Measurements from ENCODE around the gene PPTC7.
"Not testable (repeated sequence)": the region's sequence is repeated elsewhere in the genome, so short reads cannot be mapped to it uniquely, and the experiment has no call there.

Gene PPTC7

GRCh38 chr12:110590806-110591326 is 7.7 kb upstream of the PPTC7 start:
- CTCF ChIA-PET, result no interaction called here

GRCh38 chr12:110590059-110590458 is 6.9 kb upstream of the PPTC7 start:
- no peak for TF ChIP-seq CTBP1 (IDR thresholded peaks at IDR 0.05; ENCODE audit: borderline replicate concordance)
- no peak for TF ChIP-seq LEF1 (IDR thresholded peaks at IDR 0.05; ENCODE audit: borderline replicate concordance)
- no peak for TF ChIP-seq L3MBTL2 (conservative IDR thresholded peaks at IDR 0.05)
- no peak for TF ChIP-seq ELF4 (IDR thresholded peaks at IDR 0.05)
- TF ChIP-seq SUZ12 (IDR thresholded peaks at IDR 0.05), result no peak
- TF ChIP-seq FOXM1 (IDR thresholded peaks at IDR 0.05; ENCODE audit: borderline replicate concordance), result no peak
- TF ChIP-seq BHLHE40 (IDR thresholded peaks at IDR 0.05; ENCODE audit: borderline replicate concordance), result no peak
- TF ChIP-seq TARDBP (IDR thresholded peaks at IDR 0.05), result no peak

More at GRCh38 chr12:110590806-110591326, 7.7 kb upstream of the PPTC7 start:
- no peak for DNase-seq (ENCODE audit: extremely low spot score)
- POLR2A ChIA-PET, result interaction anchor here (1.1 to 1.2 kb wide), 2 partner anchors 23 to 141 kb away, joined by 3 read pairs; partner anchors contain the start of genes ARPC3 and TCTN1
- TF ChIP-seq PKNOX1 (IDR thresholded peaks at IDR 0.05), result peak; percentile 58
- TF ChIP-seq BHLHE40 (IDR thresholded peaks at IDR 0.05; ENCODE audit: borderline replicate concordance), result no peak
- no peak for TF ChIP-seq CTBP1 (IDR thresholded peaks at IDR 0.05; ENCODE audit: borderline replicate concordance)

GRCh38 chr12:110587102-110587501 is 4.0 kb upstream of the PPTC7 start:
- CTCF ChIA-PET; POLR2A ChIA-PET; DNase-seq (ENCODE audit: extremely low spot score): not testable (repeated sequence)

More at GRCh38 chr12:110590059-110590458, 6.9 kb upstream of the PPTC7 start:
- CTCF ChIA-PET, result interaction anchor here (0.6 kb wide), 2 partner anchors 16 to 110 kb away, joined by 4 to 5 read pairs; no protein-coding TSS in a partner anchor
- POLR2A ChIA-PET, result interaction anchor here (1.1 to 1.2 kb wide), 2 partner anchors 24 to 140 kb away, joined by 3 read pairs; partner anchors contain the start of genes ARPC3 and TCTN1
- DNase-seq (ENCODE audit: extremely low spot score), result no peak

- no peak for DNase-seq (ENCODE audit: extremely low spot score)
- ChIA-PET POLR2A (no interaction called here), CTCF (no interaction called here)
These were observed 2.2 kb upstream of the PPTC7 start for GRCh38 chr12:110585231-110585799.

GRCh38 chr12:110582276-110583136 is 612 bp downstream of the PPTC7 start:
- DNase-seq (ENCODE audit: extremely low spot score), result peak; percentile 26

More at GRCh38 chr12:110585231-110585799, 2.2 kb upstream of the PPTC7 start:
- no peak for TF ChIP-seq TARDBP (IDR thresholded peaks at IDR 0.05)
- no peak for TF ChIP-seq HDGF (IDR thresholded peaks at IDR 0.05; ENCODE audit: borderline replicate concordance)
- TF ChIP-seq CTBP1 (IDR thresholded peaks at IDR 0.05; ENCODE audit: borderline replicate concordance), result no peak
- TF ChIP-seq ELF4 (IDR thresholded peaks at IDR 0.05), result no peak
- TF ChIP-seq L3MBTL2 (conservative IDR thresholded peaks at IDR 0.05), result no peak
- no peak for TF ChIP-seq PKNOX1 (IDR thresholded peaks at IDR 0.05)
- TF ChIP-seq FOXM1 (IDR thresholded peaks at IDR 0.05; ENCODE audit: borderline replicate concordance), result no peak
- TF ChIP-seq BHLHE40 (IDR thresholded peaks at IDR 0.05; ENCODE audit: borderline replicate concordance), result no peak
- no peak for TF ChIP-seq ARNT (IDR thresholded peaks at IDR 0.05)
- TF ChIP-seq SP1 (IDR thresholded peaks at IDR 0.05), result no peak
- no peak for TF ChIP-seq NFRKB (IDR thresholded peaks at IDR 0.05)
- no peak for TF ChIP-seq ZNF384 (IDR thresholded peaks at IDR 0.05)
- no peak for TF ChIP-seq FOXA1 (IDR thresholded peaks at IDR 0.05)
- no peak for TF ChIP-seq LEF1 (IDR thresholded peaks at IDR 0.05; ENCODE audit: borderline replicate concordance)
- no peak for TF ChIP-seq SUZ12 (IDR thresholded peaks at IDR 0.05)

GRCh38 chr12:110581931-110582275 is 1.2 kb downstream of the PPTC7 start:
- DNase-seq (ENCODE audit: extremely low spot score), result no peak
- TF ChIP-seq ELF4 (IDR thresholded peaks at IDR 0.05) (no peak), L3MBTL2 (conservative IDR thresholded peaks at IDR 0.05) (no peak), SP1 (IDR thresholded peaks at IDR 0.05) (no peak), BHLHE40 (IDR thresholded peaks at IDR 0.05; ENCODE audit: borderline replicate concordance) (no peak), TARDBP (IDR thresholded peaks at IDR 0.05) (no peak)
- CTCF ChIA-PET, result no interaction called here
- POLR2A ChIA-PET, result interaction anchor here (1.1 to 1.2 kb wide), 2 partner anchors 32 to 114 kb away, joined by 3 to 4 read pairs; partner anchors contain the start of genes FAM216A, GPN3 and TCTN1

More at GRCh38 chr12:110582276-110583136, 612 bp downstream of the PPTC7 start:
- TF ChIP-seq NFRKB (IDR thresholded peaks at IDR 0.05), result no peak
- TF ChIP-seq L3MBTL2 (conservative IDR thresholded peaks at IDR 0.05), result peak; percentile 49; the same call in 1 of the 2 replicates
- POLR2A ChIA-PET, result interaction anchor here (1.1 kb wide), 1 partner anchor 31 kb away, joined by 3 read pairs; the partner anchor contains the start of gene TCTN1
- CTCF ChIA-PET, result no interaction called here

GRCh38 chr12:110579535-110580253 is 3.4 kb downstream of the PPTC7 start:
- POLR2A ChIA-PET, result interaction anchor here (1.1 kb wide), 1 partner anchor 30 kb away, joined by 3 read pairs; no protein-coding TSS in a partner anchor
- TF ChIP-seq SUZ12 (IDR thresholded peaks at IDR 0.05) (no peak), BHLHE40 (IDR thresholded peaks at IDR 0.05; ENCODE audit: borderline replicate concordance) (no peak), HDGF (IDR thresholded peaks at IDR 0.05; ENCODE audit: borderline replicate concordance) (no peak), ARNT (IDR thresholded peaks at IDR 0.05) (no peak), L3MBTL2 (conservative IDR thresholded peaks at IDR 0.05) (no peak), FOXA1 (IDR thresholded peaks at IDR 0.05) (no peak), ZNF384 (IDR thresholded peaks at IDR 0.05) (no peak), LEF1 (IDR thresholded peaks at IDR 0.05; ENCODE audit: borderline replicate concordance) (no peak), SP1 (IDR thresholded peaks at IDR 0.05) (no peak), FOXK2 (IDR thresholded peaks at IDR 0.05) (no peak), TARDBP (IDR thresholded peaks at IDR 0.05) (no peak), CTBP1 (IDR thresholded peaks at IDR 0.05; ENCODE audit: borderline replicate concordance) (no peak), FOXM1 (IDR thresholded peaks at IDR 0.05; ENCODE audit: borderline replicate concordance) (no peak), PKNOX1 (IDR thresholded peaks at IDR 0.05) (no peak), NFRKB (IDR thresholded peaks at IDR 0.05) (no peak), ELF4 (IDR thresholded peaks at IDR 0.05) (no peak)
- CTCF ChIA-PET, result no interaction called here
- no peak for DNase-seq (ENCODE audit: extremely low spot score)

Data from HEK293T (cell line).